Measurements from ENCODE around the gene CCDC85A. TPM values are rescaled to one million over a fixed set of nuclear protein-coding genes. Genes with fewer than 3 reads are reported as not detected.

The CCDC85A gene
- total RNA-seq, 1 experiment from 2014 or later = 0.10 TPM

- Histone ChIP-seq H3K27ac (ENCODE audit: low read depth, low read length) (no peak overlapping the region), H3K9me2 (ENCODE audit: insufficient read depth) (no peaks in the 10 kb centered on the region; the same call in 1 of the 2 replicates), H3K4me1 (ENCODE audit: control insufficient read depth in 1 of 2, insufficient read depth in 2 of 2, low read length in 2 of 2) (no peaks in the 10 kb centered on the region), H3K4me2 (ENCODE audit: low read length) (no peak overlapping the region), H3K9ac (ENCODE audit: low read length) (no peak overlapping the region), H3K36me3 (ENCODE audit: control insufficient read depth in 1 of 2, insufficient read depth in 2 of 2, low read length in 2 of 2) (no peaks in the 10 kb centered on the region), H2AFZ (ENCODE audit: low read depth, low read length, poor library complexity, severe bottlenecking) (no peak overlapping the region), H3K9me3 (ENCODE audit: control insufficient read depth in 1 of 2, insufficient read depth in 1 of 2, low read depth in 1 of 2, low read length in 2 of 2) (no peaks in the 10 kb centered on the region), H4K20me1 (ENCODE audit: insufficient read depth) (no peaks in the 10 kb centered on the region), H3K79me2 (ENCODE audit: insufficient read depth, low read length) (no peaks in the 10 kb centered on the region), H3K27me3 (ENCODE audit: insufficient read depth, low read length) (no peaks in the 10 kb centered on the region), H3K4me3 (replicated peaks in 1 of 2; ENCODE audit: low read depth in 1 of 2, low read length in 2 of 2) (no peak overlapping the region)
- RAD21 ChIA-PET (ENCODE audit: low non-redundant PET in 1 of 2, low total read pairs in 2 of 2, uncharacterized antibody in 2 of 2, unreplicated experiment in 2 of 2) = no interaction called here
- no TSS peak for BruUV-seq (replicated peaks)
- ATAC-seq (no peak), DNase-seq (ENCODE audit: low read depth, low spot score) (no peak)
- intact Hi-C loops (cut with micrococcal nuclease) = no loop called here
- POLR2A ChIA-PET = no interaction called here
- CTCF ChIA-PET = no interaction called here
- TF ChIP-seq SP1 (IDR thresholded peaks at IDR 0.05; ENCODE audit: low read depth) (no peak), FOSL1 (IDR thresholded peaks at IDR 0.05; ENCODE audit: low read depth) (no peak), CBX3 (IDR thresholded peaks at IDR 0.05; ENCODE audit: low read depth) (no peak), POLR2AphosphoS5 (IDR thresholded peaks at IDR 0.05; ENCODE audit: low read depth, low read length) (no peak), MAX (IDR thresholded peaks at IDR 0.05) (no peak), EGR1 (IDR thresholded peaks at IDR 0.05; ENCODE audit: low read depth) (no peak), TCF7L2 (IDR thresholded peaks at IDR 0.05; ENCODE audit: borderline replicate concordance, extremely low read depth, insufficient read depth, insufficient read length) (no peak), CEBPB (IDR thresholded peaks at IDR 0.05; ENCODE audit: low read depth) (no peak), YY1 (IDR thresholded peaks at IDR 0.05; ENCODE audit: extremely low read depth, insufficient replicate concordance, low read depth, low read length) (no peak)
Observed at GRCh38 chr2:56263876-56264275, 80.1 kb downstream of the CCDC85A start.

- ChIA-PET CTCF (no interaction called here), POLR2A (no interaction called here), RAD21 (ENCODE audit: low non-redundant PET in 1 of 2, low total read pairs in 2 of 2, uncharacterized antibody in 2 of 2, unreplicated experiment in 2 of 2) (no interaction called here)
- no peaks in the 10 kb centered on the region for H3K36me3 ChIP-seq (ENCODE audit: control insufficient read depth in 1 of 2, insufficient read depth in 2 of 2, low read length in 2 of 2)
- H3K4me3 ChIP-seq (replicated peaks in 1 of 2; ENCODE audit: low read depth in 1 of 2, low read length in 2 of 2) = no peak overlapping the region
- ATAC-seq = no peak
- H3K4me2 ChIP-seq (ENCODE audit: low read length) = no peak overlapping the region
- BruUV-seq (replicated peaks) = no TSS peak
- H3K9ac ChIP-seq (ENCODE audit: low read length) = no peak overlapping the region
- no peak overlapping the region for H3K27ac ChIP-seq (ENCODE audit: low read depth, low read length)
- no peaks in the 10 kb centered on the region for H3K27me3 ChIP-seq (ENCODE audit: insufficient read depth, low read length)
- no peak overlapping the region for H2AFZ ChIP-seq (ENCODE audit: low read depth, low read length, poor library complexity, severe bottlenecking)
- H3K79me2 ChIP-seq (ENCODE audit: insufficient read depth, low read length) = no peaks in the 10 kb centered on the region
- H3K9me3 ChIP-seq (ENCODE audit: control insufficient read depth in 1 of 2, insufficient read depth in 1 of 2, low read depth in 1 of 2, low read length in 2 of 2) = no peaks in the 10 kb centered on the region
- intact Hi-C loops (cut with micrococcal nuclease) = no loop called here
- no peaks in the 10 kb centered on the region for H3K4me1 ChIP-seq (ENCODE audit: control insufficient read depth in 1 of 2, insufficient read depth in 2 of 2, low read length in 2 of 2)
- no peak for DNase-seq (ENCODE audit: low read depth, low spot score)
- H4K20me1 ChIP-seq (ENCODE audit: insufficient read depth) = no peaks in the 10 kb centered on the region
- H3K9me2 ChIP-seq (ENCODE audit: insufficient read depth) = no peaks in the 10 kb centered on the region
- TF ChIP-seq YY1 (IDR thresholded peaks at IDR 0.05; ENCODE audit: extremely low read depth, insufficient replicate concordance, low read depth, low read length) (no peak), ATF3 (IDR thresholded peaks at IDR 0.05) (no peak), TCF7L2 (IDR thresholded peaks at IDR 0.05; ENCODE audit: borderline replicate concordance, extremely low read depth, insufficient read depth, insufficient read length) (no peak), ZFX (IDR thresholded peaks at IDR 0.05) (no peak), ZBTB33 (IDR thresholded peaks at IDR 0.05; ENCODE audit: extremely low read depth, insufficient replicate concordance, low read length) (no peak), RAD21 (IDR thresholded peaks at IDR 0.05; ENCODE audit: low read depth) (no peak), MAX (IDR thresholded peaks at IDR 0.05) (no peak), JUND (IDR thresholded peaks at IDR 0.05) (no peak), SRF (IDR thresholded peaks at IDR 0.05; ENCODE audit: low read depth) (no peak)
Observed at GRCh38 chr2:56266761-56267414, 83.1 kb downstream of the CCDC85A start.

Measured in HCT116 (cell line).